Stimulated activated CD4-positive, alpha-beta T cell treated with anti-CD3 and anti-CD28 coated beads, Interleukin-12 subunit alpha, Interleukin-12 subunit beta, amount 100 ng/mL, for 24 hours (primary cell): ENCODE measurements around the gene MTOR.
"Not testable (repeated sequence)": the region's sequence is repeated elsewhere in the genome, so short reads cannot be mapped to it uniquely, and the experiment has no call there.

Experiments
- DNase-seq, 2 experiments: peaks; one replicate each; pipeline ENCODE4 v3.0.0-alpha.2; 2020; ENCODE audit warnings: low read depth in 2 of 2

Gene MTOR

DNA sequence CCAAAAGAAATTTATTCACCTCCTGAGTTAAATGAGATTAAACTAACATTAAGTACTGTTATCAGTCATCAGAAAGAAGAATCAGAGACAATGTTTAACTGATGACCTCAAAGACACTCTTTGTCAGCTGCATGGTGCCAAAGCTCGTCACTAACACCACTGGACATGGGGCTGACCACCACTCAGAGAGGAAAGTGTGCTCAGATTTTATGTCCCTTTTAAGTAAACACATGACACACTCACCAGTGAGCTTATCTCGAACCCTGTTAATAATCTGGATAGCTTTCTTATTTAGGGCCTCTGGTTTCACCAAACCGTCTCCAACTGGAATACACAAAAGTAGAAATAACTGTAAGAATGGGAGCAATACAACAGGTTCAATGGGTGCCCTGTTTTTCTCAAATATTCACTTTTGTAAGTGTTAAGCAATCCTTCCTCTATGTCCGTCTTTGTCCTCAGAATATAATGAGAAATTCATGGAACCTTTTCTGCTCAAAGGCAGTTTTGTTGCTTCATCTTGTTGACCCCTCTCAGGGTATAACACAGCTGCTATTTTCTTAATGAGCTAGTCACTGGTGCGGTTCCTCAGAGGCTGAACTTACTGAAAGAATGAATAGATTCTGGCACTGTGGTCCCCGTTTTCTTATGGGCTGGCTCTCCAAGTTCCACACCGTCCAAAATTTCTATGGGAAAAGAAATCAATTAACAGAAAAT is 153.1 kb downstream of the MTOR start:
- DNase-seq, result no peak

DNA sequence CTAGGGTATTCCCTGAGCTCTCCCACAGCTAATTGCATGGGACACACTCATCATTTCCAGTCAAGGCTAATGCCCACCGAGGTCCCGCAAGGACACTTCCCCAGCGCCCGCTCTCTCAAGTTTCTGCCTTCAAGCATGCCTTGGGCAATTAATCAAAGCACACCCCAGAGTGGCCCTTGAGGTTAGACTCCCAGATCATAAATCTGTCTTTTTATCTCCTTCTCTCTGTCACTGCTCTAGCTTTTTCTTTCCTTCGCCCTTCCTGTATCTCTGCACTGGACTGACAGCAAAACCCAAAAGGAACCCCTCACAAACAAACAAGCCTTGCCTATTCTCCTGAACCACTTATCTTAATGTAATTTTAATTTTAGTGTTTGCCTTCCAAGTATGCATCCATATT is 154.8 kb downstream of the MTOR start:
- no peak for DNase-seq

DNA sequence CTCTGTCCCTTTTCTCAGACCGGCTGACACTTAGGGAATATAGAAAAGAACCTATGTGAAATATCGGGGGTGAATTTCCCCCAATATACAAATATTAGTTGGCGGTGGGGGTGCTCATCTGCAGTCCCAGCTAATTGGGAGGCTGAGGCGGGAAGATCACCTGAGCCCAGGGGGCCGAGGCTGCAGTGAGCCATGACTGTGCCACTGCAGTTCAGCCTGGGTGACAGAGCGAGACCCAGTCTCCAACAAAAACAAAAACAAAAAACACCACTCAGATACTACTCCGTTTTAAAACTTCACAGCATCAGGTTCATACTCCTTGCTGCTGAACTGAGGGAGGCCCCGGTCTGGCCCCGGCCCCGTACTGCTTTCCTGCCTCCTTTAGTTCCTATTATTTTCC is 156.8 kb downstream of the MTOR start:
- no peak for DNase-seq

DNA sequence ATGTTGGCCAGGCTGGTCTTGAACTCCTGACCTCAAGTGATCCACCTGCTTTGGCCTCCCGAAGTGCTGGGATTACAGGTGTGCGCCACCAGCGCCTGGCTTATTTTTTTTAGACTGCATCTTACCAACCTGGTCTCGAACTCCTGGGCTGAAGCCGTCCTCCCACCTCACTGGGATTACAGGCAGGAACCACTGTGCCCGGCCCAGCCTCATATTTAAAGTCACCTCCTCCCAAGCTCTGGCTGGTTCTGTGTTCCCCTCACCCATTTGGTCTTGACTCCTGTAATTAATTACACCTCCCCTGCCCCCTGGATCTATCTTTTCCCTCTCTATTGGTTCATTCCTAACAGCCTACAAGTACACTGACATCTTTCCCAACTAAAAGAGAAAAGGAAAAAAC is 161.0 kb downstream of the MTOR start:
- no peak for DNase-seq

DNA sequence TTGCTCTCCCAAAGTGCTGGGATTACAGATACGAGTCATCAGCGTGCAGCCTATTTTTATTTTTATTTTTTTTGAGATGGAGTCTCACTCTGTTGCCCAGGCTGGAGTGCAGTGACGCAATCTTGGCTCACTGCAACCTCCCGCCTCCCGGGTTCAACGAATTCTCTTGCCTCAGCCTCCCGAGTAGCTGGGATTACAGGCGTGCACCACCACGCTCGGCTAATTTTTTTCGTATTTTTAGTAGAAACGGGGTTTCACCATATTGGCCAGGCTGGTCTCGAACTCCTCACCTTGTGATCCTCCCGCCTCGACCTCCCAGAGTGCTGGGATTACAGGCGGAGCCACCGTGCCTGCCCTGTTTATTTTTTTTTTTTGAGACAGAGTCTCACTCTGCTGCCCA is 161.5 kb downstream of the MTOR start:
- not testable (repeated sequence) for DNase-seq

DNA sequence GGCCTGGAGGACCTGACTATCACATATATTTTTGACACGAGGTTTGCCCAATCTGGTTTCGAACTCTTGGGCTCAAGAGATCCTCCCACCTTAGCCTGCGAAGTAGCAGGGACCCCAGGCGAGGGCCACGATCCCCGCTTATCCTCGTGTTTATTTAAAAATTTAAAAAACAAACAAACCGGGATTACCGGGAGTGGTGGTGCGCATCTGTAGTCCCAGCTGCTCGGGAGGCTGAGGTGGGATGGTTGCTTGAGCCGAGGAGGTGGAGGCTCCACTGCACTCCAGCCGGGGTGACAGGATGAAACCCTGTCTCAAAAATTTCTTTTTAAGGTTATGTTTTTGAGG is 162.2 kb downstream of the MTOR start:
- no peak for DNase-seq

DNA sequence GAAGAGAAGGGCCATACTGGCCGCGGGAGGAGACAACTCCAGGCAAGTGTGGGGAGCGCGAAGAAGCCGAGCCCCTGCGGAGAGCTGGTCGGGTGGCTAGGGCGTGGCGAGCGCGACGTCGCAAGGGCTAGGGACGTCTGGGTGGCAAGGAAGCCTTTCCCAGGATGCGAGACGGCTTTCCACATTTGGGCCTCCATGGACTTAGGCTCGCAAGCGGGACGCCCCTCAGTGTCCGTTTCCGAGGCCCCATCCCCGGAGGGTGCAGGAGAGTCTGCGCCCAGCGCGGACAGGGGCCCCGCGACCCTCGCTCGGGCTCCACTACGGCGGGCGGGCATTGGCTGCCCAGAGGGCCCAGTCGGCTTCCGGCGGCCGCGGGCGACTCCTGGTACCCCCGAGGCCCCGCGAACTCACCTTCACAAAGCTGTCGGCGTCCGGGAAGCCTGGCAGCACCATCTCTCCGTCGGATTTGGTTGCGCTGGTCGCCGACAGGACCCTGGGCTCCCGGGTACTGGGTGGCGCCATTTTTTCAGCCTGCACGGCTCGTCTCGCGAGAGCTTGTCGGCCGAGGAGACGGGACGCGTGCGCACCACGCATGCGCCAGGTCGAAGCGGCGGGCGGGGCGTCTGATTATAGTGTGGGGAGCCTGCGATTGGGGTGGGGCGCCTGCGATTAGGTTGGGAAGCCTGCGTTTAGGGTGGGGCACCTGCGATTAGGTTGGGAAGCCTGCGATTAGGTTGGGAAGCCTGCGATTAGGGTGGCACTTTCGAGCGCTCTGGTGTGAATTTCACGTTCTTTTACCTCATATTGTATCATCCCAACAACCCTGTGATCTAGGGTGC is 162.8 kb downstream of the MTOR start, which contains the start of gene EXOSC10:
Gene EXOSC10 (minus strand): TSS at position 560 of the 839 bp plus-strand sequence. CDS start 38 bp downstream, at position 522.
- peak; percentile 90 to 95 for DNase-seq

DNA sequence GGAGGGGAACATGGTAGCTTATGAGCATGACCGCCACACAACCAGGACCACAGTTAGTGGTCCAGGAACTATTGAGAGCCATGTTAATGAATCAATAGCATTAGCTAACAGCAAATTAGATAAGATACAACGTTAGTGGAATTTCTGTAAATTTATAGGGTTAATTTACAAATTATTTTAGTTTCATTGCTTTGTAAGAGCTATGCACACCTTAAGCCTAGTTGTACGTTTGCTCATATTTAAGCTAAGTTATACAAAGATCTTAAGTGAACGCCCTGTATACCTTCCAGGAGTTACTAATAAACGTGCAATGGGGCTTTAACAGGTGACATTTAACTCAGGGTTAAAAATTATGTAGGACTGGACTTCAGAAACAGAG is 163.4 kb downstream of the MTOR start:
- no peak for DNase-seq

DNA sequence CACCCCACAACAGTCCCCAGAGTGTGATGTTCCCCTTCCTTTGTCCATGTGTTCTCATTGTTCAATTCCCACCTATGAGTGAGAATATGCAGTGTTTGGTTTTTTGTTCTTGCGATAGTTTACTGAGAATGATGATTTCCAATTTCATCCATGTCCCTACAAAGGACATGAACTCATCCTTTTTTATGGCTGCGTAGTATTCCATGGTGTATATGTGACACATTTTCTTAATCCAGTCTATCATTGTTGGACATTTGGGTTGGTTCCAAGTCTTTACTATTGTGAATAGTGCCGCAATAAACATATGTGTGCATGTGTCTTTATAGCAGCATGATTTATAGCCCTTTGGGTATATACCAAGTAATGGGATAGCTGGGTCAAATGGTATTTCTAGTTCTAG is 178.6 kb downstream of the MTOR start:
- not testable (repeated sequence) for DNase-seq

DNA sequence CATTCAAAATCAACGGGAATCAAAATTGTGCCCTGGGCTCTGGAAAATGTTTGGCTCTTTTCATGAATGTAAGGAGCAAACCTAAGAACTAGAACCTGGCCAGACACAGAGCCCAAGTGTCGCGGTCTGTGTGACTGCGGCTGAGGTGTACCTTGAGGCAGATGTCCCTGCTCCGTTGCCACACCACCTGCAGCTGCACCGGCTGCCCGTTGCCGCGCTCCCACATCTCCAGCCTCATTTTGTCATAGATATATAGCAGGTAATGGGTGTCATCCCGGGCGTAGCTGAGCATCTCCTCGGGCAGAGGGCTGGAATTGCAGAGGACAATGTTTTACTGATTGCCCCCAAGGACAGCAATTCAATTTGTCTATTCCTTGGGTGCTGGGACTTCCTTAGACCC is 181.4 kb downstream of the MTOR start:
- DNase-seq, result no peak

DNA sequence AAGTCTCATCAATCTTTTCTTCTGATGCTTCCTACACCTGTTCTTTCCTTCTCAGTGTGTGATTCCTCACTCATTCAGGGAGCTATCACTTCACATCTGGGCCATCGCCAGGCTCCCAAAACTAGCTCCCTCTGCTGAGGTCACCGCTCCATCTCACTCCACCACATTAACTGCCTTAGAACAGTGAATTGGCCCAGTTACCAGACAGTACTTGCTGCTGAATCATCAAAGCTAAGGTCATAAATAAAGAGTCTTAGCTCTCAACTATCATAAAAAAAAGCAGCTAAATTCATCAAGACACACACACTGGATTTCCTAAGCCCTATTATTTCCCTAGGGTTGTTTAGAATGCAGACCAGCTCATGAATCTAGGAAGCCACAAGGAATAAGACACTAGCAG is 183.7 kb downstream of the MTOR start:
- DNase-seq, result no peak

DNA sequence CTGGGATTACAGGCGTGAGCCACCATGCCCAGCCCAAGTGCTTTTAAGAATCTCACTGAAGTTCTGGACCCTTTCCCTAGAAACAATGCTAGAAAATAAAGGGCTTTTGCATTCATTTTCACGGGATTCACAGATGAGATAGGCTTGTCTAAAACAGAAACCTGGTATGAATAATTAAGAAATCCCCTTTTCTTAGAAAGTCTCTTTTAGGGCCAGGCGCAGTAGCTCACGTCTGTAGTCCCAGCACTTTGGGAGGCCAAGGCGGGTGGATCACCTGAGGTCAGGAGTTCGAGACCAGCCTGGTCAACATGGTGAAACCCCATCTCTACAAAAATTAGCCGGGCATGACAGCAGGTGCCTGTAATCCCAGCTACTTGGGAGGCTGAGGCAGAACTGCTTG is 189.0 kb downstream of the MTOR start:
- not testable (repeated sequence) for DNase-seq

DNA sequence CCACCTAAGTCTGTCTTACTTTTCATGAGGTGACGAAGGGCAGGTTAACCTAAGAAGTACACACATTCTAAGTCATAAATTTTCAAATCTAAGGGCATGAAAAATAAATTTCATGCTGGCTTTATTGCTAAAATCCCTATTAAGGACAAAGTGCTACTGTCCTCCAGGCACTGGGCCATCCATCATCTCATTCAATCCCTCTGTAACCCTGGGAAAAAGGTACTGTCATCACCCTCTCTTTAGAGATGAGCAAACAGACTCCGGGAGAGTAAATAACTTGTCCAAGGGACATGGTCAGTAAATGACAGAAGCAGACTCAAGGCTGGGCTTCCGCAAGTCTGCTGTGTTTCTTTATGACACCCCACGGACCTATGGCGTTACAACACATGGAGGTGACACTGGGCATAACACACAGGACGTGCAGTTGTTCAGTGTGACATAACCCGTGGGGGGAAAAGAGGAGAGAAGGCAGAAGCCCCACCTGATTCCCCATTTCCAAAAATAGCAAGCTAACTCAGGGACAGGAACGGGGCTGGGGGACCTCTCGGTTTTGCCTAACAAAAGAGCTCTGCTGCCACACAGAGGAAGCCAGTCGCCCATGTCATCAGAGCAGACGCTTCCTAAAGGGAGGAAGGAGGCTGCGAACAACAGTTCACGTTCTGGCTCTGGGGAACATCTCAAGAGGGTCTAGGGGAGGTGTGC is 190.0 kb downstream of the MTOR start:
- DNase-seq, result no peak

DNA sequence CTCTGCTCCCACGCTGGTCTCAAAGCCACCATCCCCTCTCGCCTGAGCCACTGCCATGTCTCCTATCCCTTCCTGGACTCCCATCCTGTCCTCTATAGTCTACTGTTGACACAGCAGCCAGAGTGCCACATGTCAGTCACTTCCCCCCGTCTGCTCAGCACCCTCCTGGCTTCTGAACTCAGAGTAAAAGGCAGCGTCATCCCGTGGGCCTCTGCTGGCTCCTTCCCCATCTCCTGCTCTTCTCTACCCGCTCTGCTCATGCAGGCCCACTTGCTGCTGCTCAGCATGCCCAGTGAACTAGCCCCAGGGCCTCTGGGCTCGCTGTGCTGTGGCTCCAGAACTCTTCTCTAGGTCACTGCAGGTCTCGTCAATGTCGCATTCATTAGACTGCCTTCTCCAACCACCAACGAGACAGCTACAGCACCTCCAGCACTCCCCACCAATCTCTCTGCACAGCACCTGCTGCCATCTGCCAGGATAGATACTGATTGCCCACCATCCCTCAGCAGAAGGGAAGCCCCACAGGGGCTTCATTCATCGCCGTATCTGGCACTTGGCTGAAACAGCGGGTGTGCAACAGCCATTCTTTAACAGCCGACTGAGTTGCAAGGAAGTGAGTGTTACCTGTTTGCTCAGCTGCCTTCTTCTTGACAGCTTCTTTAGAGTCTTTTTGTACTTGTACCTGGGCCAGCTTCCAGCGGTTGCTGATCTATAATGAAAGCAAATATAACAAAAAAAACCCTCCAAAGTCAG is 190.7 kb downstream of the MTOR start:
- DNase-seq, result no peak

DNA sequence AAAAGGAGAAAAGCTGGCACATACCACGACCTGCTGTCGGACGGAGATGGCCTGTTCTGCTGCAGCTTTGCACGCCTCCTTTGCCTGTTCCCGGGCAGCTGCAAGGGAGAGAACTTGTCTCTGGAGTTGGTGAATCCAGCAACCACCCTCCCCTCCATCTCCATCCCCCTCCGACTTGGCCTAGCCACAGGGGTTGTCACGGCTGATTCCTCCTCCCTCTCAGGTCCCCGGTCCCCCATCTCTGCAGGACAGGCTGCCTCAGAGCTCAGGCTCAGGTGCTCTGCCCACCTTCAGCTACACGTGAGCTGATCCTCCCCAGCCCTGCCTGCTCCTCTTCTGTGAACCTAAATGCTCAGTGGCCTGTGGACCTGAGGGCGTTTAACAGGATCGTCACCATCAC is 191.5 kb downstream of the MTOR start:
- no peak for DNase-seq

DNA sequence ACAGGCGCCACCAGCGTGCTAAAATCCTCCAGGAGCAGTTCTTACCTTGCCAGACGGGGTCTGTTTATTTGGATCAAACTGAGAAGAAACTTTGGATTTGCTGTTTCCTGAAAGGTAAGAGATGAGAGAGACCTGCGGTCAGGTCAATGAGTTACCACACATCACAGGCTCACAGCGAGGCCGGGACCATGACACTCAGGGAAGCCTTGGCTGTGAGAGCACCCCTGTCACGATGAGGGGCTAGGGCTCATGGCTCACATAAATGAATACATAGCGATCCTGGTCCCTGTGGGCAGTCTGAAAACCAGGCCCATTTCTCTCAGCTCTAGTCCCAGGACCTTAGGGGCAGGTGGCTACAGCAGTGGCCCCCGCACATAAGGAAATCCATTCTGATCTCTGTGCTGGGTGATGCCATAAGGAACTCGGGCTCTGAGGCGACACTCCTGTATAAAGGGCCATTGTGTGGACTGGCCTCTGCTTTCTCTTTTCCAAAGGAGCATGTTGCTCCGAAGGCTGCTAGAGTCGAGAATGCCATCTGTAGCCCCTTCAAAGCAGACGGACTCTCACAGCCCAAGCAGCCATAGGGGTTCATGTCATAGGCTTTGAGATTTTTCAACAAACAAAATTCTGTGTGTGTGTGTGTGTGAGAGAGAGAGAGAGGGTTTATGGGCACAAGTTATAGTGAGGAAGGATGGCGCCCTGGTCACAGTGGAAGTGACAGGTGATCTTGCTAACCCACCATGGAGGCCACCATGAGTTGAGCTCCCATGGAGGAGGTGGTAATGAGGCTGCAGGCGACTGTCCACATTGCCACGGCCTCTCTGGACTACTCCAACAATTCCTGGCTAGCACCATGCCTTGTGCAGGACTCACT is 193.5 kb downstream of the MTOR start:
- no peak for DNase-seq

DNA sequence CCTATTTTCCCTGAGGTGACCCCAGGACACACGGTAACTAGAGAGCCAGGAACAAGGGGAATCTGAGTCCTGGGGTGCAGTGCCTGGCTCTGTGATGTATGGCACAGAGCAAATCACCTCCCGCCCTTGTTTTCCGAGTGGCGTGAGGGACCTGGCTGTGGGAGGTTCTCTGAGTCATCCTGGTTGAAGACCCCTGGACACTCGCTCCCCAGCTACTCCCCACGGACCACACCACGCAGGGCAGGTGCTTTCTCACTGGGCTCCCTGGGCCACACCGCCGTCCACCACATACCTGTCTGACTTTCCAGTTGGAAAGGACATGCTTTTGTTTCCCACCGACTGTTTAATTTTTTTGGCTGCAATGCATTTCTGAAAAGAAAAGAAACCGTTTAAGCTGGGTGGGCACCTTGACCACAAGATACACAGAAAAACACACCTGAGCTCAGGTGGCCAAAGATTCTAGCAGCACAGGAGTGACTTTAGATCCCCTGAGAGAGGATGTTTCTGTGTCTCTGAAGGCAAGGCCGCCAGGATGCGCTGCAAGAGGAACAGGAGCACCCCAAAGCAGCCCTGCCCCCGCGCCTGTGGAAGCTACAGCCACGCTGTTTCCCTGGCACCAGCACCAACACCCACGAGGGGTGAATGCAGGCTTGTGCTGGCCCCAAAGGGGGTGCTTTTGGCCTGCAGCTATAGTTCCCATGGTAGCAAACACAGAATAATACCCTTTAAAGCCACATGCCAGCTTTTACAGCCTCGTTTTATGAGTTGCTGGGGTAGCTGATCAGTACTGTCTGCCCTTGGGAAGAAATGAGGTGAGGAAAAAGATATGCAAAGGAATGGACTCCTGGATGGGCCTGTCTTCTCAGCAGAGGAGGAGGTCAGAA is 194.4 kb downstream of the MTOR start:
- DNase-seq, result no peak

DNA sequence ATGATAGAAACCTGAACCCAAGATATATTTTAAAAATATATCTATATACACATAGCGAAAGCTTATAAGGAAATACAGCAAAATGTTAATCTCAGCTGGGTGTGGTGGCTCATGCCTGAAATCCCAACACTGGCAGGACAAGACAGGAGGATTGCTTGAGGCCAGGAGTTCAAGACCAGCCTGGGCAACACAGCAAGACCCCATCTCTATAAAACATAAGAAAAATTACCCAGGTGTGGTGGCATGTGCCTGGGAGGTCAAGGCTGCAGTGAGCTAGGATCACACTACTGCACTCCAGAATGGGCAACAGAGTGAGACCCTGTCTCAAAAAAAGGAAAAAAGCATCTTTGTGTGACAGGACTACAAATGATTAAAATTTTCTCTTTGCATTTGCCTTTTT is 196.6 kb downstream of the MTOR start:
- DNase-seq, result no peak

DNA sequence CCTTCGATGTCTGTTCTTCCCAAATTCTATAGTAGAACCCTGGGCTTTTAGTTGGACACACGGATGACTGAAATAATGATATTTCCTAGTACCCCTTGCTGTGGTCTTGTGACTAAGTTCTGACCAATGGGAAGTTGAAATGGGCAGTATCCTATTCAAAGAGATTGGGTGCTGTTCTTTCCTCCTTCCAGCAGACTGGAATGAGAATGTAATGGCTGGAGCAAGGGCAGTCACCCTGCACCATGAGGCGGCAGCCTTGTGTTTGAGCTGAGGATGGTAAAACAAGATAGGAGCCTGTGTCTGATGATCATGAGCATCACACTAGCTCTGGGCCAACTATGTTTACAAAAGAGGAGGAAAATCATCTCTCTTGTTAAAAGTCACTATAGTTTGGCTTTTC is 197.4 kb downstream of the MTOR start:
- no peak for DNase-seq

DNA sequence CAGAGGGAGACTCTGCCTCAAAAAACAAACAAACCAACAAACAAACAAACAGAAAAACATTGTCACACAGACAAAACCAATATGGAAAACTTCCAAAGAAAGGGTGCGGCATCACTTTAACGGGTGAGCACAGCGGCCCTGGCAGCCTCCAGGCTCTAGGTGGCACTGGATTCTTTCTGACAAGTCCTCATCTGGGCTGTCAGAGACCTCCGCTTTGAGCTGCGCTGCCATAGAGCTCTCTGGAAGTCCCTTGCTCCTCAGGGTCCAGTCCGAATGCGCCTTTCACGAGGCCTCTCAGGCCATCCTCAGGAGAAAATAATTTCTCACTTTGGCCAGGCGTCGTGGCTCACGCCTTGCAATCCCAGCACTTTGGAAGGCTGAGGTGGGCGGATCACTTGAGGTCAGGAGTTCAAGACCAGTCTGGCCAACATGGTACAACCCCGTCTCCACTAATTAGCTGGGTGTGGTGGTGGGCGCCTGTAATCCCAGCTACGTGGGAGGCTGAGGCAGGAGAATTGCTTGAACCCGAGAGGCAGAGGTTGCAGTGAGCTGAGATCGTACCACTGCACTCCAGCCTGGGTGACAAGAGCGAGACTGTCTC is 198.3 kb downstream of the MTOR start:
- not testable (repeated sequence) for DNase-seq
